Measurements from ENCODE around the gene GCNT1.
"Not testable (repeated sequence)": the region's sequence is repeated elsewhere in the genome, so short reads cannot be mapped to it uniquely, and the experiment has no call there.

The GCNT1 gene

DNA sequence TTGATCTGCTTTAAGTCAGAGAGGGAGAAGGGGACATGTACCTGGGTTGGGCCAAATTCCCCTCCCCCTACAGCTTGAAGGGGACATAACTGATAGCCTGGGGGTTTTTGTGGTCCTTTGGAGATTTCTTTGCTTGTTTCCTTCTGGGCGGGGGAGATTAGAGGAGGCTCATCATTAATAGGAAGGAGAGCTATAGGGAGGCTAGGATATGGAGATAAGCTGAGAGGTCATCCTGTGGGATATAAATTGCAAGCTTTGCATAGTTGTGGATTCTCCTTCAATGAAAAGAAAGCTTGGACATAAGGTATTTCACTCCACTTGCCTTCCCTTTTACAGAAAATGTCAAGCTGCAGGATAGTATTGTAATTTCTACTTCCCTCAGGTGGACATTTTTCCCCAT lies 34.5 kb downstream of the GCNT1 start:
- DNase-seq = not testable (repeated sequence)

GRCh38 chr9:76500061-76500460 lies 41.1 kb downstream of the GCNT1 start:
- no peak for DNase-seq

DNA sequence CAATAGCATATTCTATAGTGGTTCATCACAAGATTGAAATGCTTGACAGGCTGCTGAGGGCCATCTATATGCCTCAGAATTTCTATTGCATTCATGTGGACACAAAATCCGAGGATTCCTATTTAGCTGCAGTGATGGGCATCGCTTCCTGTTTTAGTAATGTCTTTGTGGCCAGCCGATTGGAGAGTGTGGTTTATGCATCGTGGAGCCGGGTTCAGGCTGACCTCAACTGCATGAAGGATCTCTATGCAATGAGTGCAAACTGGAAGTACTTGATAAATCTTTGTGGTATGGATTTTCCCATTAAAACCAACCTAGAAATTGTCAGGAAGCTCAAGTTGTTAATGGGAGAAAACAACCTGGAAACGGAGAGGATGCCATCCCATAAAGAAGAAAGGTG lies 43.8 kb downstream of the GCNT1 start:
- no peak for DNase-seq

DNA sequence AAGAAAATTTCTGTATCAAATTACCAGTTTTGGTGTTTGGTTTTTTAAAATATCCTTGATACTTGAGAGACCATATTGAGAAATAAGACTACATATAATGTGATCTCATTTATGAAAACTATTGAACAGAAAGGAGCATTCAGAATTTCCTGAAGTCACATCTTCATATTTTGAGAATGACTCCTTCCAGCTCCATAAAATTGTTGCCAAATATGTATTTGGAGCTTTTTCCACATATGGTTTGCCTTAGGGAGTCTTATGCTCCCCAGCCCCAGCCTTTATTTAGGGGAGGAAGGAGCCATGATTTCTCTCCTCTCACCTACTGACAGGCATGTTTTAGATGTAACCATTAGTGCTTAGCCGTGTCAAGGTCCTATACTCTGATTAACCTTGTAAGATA lies 51.1 kb downstream of the GCNT1 start:
- no peak for DNase-seq

DNA sequence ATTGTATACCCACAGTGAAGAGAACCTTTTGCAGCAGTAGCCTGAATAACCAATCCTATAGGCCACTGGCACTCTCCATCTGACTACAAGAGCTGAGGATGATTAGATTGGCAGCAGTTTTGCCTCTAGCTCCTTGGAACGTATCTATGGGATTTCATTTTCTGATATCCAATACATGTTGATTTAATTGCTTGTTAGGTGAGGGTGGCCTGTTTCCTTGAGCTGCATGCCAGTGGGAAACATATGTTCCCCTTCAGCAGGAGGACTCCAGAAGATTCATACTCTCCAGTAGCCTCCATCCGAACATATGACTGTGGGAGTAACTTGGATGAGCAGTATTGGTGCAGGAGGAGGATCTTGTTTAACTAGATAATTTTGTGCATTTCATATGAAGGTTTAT lies 51.5 kb downstream of the GCNT1 start:
- DNase-seq = no peak

DNA sequence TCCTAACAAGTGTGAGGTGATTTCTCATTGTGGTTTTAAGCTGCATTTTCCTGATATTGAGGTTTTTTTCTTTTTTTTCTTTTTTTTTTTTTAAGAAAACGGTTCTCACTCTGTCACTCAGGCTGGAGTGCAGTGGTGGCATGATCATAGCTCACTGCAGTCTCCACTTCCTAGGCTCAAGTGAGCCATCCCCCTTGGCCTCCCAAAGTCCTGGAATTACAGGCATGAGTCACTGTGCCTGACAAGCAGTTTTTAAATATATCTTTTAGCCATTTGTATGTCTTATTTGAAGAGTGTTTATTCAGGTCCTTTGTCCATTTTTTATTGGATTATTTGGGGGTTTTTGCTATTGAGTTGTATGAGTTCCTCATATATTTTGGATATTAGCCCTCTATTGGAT lies 53.8 kb downstream of the GCNT1 start:
- DNase-seq = no peak

- DNase-seq = peak; percentile 87
These were observed 57.4 kb downstream of the GCNT1 start for GRCh38 chr9:76516350-76516749.

DNA sequence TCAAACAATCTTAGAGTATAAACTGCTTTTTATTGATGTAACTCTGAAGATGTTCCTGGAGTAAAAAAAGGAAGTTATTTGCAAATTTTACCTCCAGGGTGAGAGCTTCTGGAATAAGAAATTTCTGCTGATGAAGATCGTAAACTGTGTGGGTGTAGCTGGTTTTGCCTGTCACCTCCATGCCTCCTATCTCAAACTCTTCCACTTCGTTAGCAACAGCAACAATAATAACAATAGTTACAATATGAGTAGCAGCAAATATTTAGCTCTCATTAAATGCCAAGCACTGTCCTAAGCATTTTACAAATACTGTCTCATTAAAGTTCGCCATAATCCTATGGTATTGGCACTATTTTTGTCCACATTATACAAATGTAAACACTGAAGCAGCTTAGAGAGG lies 57.9 kb downstream of the GCNT1 start:
- no peak for DNase-seq

GRCh38 chr9:76519075-76519835 lies 60.3 kb downstream of the GCNT1 start:
- DNase-seq = no peak

- peak; percentile 76 for DNase-seq
These were observed 62.3 kb downstream of the GCNT1 start for GRCh38 chr9:76521244-76521681.

GRCh38 chr9:76521906-76522305 lies 62.9 kb downstream of the GCNT1 start:
- peak; percentile 93 for DNase-seq

DNA sequence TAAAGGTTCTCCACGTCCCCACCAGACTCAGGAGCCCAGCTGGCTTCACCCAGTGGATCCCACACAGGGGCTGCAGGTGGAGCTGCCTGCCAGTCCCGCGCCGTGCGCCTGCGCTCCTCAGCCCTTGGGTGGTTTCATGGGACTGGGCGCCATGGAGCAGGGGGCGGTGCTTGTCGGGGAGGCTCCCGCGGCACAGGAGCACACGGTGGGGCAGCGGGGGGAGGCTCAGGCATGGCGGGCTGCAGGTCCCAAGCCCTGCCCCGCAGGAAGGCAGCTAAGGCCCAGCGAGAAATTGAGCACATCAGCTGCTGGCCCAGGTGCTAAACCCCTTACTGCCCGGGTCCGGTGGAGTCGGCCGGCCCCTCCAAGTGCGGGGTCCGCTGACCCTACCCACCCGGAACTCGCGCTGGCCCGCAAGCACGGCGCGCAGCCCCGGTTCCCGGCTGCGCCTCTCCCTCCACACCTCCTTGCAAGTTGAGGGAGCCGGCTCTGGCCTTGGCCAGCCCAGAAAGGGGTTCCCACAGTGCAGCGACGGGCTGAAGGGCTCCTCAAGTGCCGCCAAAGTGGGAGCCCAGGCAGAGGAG lies 64.7 kb downstream of the GCNT1 start:
- not testable (repeated sequence) for DNase-seq

DNA sequence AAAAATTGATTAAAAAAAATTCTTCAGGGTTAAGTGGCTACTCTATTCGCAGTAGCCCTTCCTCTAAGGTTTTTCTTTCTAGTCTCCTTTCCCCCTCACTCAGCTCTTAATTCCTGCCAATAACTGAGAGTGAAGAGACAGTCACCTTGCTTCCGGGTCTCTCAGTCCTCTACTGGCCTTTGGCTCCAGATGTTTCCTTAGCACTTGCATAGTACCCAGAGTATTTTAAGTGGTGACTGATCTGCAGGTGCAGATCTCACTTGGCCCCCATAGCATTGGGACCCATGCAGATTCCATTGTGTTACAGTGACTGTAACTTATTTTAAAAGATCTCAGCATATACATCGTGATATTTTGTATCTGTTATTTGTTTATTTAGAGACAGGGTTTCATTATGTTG lies 66.2 kb downstream of the GCNT1 start:
- DNase-seq = no peak

DNA sequence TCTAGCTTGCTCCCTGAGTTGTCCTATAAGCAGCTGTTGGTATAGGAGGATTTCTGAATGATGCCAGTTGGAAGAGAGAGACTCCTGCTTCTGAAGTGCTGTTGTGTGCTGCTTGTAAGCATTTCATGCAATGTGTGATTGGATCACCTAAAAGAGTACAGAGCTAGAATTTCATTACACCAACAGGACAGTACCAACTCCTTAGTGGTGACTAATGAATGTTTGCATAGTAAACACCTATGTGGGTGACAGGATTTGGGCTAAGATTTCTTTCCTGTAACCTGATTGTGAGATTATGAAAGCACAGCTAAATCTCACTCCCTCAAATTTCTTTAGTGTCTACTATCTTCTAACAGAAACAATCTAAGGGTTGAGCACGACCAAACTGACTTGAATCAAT lies 67.0 kb downstream of the GCNT1 start:
- DNase-seq = peak; percentile 89

DNA sequence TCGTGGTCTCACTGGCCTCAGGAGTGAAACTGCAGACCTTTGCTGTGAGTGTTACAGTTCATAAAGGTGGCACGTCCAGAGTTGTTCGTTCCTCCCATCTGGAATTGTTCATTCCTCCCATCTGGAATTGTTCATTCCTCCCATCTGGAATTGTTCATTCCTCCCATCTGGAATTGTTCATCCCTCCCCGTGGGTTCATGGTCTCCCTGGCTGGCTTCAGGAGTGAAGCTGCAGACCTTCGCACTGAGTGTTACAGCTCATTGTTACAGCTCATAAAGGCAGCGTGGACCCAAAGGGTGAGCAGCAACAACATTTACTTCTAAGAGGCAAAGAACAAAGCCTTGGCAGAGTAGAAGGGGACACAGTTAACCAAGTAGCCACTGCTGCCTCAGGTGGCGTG lies 69.1 kb downstream of the GCNT1 start:
- no peak for DNase-seq

- DNase-seq = peak; percentile 83
These were observed 69.7 kb downstream of the GCNT1 start for GRCh38 chr9:76528642-76529190.

- DNase-seq = no peak
These were observed 70.7 kb downstream of the GCNT1 start for GRCh38 chr9:76529653-76530052.

DNA sequence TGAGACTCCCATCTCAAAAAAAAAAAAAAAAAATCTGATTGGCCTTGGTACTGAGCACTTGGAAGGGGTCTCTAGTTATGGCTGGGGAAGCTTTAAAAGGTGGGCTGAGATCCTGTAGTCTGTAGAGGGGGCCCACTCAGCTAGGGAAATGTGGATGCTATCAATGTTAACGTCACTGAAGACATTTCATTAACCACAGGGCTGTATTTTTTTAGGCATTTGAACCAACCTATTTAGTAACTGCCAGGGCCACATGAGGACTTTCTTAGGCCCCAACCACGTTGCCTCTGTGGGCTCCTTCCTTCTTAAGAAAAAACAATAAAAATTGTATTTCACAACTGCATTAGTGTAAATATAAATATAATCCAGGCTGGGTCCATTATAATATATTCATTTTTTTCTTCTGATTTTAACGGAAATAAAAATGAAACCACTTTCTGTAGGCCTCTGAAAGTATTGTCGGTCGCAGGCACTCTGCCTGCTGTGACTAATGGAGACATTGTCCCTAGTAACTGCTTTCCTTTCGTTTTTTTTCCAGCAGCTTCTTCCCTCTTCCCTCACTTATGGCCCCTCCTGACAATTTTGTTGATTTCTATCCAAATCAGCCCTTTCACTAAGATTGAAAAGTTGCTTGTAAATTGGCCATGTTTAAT lies 71.6 kb downstream of the GCNT1 start:
- no peak for DNase-seq

DNA sequence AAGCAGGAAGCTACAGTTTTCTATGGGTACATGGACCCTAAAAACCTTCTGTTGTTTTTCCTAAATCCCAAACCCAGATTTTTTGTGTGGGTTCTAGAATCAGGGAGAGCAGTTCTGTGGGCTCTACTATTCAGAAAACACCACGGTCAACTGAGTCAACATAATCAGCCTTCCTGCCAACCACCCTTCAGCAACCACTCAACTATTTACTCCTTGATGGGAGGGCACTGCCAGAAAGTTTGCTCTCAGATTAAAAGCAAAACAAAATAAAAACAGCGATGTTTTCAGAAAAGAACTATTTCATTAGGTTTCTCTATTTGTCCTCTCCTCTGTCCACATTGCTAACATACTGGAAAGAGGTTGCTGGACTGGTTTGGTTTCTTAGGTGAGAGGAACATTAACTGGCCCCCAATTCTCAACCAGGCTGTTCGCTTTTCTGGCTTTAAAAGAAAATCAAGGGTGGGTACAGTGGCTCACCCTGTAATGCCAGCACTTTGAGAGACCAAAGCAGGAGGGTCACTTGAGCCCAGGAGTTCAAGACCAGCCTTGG lies 72.3 kb downstream of the GCNT1 start:
- DNase-seq = no peak

GRCh38 chr9:76532877-76533276 lies 73.9 kb downstream of the GCNT1 start:
- not testable (repeated sequence) for DNase-seq

- no peak for DNase-seq
These were observed 75.0 kb downstream of the GCNT1 start for GRCh38 chr9:76534026-76534425.

GRCh38 chr9:76537150-76537646 lies 78.2 kb downstream of the GCNT1 start:
- no peak for DNase-seq

DNA sequence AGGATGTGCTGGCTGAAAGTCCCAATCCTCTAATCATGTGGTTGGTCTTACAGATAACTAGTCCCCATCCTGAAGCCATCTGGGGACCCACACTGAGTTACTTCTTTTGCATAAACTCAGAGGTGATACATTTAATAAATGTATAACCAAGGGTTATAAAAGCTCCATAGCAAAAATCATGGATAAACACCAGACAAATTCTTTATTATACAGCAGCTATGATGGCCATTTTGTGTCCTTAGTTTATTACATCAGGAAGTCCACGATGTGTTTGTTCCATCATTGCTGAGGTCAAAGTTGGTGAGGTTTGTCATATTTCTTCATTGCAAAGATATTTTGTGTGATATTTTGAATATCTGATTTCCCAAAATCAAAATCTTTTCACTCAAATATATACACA lies 80.2 kb downstream of the GCNT1 start:
- no peak for DNase-seq

Data from NCI-H2029 (cell line).